CD4-positive, alpha-beta T cell treated with Interleukin-1 beta for 1 hour (primary cell): ENCODE data around the gene PTGER1.
A peak's percentile ranks its signal among the peaks of the same experiment; 100 is the strongest.

Experiments
- DNase-seq, 2 donors: peaks; one replicate each; pipeline ENCODE4 v3.0.0-alpha.2; 2020 to 2022

Gene PTGER1

DNA sequence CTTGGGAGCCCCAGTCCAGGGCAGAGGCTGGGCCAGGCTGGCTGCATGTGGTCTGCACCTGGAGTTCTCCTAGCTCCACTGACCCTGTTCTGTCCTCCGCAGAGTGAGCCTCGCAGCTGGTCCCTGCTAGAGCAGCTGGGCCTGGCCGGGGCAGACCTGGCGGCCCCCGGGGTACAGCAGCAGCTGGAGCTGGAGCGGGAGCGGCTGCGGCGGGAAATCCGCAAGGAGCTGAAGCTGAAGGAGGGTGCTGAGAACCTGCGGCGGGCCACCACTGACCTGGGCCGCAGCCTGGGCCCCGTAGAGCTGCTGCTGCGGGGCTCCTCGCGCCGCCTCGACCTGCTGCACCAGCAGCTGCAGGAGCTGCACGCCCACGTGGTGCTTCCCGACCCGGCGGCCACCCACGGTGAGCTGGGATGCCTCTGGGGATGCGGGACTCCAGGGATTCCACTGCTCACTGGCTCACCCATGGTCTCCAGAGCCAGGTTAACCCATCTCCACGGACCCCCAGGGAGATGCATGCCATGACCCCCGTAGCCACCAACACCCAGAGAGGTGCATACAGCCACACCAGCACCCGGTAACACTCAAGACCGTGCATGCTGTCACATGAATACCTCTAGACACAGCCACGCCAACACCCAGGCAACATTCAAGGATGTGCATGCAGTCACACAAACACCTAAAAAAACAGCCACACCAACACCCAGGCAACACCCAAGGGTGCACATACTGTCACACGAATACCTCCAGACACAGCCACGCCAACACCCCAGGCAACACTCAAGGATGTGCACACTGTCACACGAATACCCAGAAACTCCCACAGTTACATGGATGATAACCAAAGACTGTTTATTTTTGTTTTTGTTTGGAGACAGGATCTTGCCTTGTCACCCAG is 33.9 kb downstream of the PTGER1 start:
- no peak for DNase-seq

DNA sequence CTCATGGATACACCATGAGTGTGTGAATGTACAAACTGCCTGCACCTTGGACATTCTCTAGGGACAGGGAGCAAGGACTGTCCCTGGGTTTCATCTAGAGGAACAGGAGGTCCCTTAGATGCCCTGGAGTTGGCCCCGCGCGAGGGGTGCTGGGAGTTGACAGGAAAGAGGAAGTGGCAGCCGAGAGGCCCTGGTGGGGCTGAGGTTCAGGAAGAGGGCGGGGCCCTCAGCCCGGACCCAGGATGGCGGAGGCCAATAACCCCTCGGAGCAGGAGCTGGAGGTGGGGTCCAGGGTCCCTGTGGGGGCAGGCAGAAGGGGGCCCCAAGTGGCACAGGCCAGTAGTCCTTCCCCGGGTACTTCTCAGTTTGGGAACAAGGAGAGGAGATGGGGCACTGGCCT is 35.1 kb downstream of the PTGER1 start:
- DNase-seq = peak; percentile 76 to 81

- DNase-seq = no peak
Observed at GRCh38 chr19:14439014-14439413, 36.1 kb downstream of the PTGER1 start.

DNA sequence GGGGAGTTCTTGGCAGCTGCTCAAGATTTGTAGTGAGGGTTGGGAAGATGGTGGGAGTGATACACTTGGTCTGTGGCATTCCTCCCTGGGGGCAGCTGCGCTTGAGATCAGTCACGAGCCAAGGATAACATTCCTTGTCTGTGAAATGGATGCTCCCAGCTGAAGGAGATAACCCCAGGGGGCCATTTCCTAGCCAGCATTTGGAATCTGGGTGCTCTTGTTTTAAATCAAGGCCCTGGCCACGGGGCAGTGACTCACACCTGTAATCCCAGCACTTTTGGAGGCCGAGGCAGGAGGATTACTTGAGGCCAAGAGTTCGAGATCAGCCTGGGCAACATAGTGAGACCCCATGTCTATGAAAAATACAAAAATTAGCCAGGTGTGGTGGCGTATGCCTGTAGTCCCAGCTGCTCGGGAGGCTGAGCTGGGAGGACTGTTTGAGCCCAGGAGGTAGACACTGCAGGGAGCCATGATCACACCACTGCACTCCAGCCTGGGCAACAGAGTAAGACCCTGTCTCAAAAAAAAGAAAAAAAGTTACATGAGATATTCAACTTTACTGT is 37.5 kb downstream of the PTGER1 start:
- no peak for DNase-seq

- no peak for DNase-seq
Observed at GRCh38 chr19:14435320-14436050, 39.7 kb downstream of the PTGER1 start.

GRCh38 chr19:14434543-14435319 is 40.4 kb downstream of the PTGER1 start:
- DNase-seq = peak; percentile 43 to 74

DNA sequence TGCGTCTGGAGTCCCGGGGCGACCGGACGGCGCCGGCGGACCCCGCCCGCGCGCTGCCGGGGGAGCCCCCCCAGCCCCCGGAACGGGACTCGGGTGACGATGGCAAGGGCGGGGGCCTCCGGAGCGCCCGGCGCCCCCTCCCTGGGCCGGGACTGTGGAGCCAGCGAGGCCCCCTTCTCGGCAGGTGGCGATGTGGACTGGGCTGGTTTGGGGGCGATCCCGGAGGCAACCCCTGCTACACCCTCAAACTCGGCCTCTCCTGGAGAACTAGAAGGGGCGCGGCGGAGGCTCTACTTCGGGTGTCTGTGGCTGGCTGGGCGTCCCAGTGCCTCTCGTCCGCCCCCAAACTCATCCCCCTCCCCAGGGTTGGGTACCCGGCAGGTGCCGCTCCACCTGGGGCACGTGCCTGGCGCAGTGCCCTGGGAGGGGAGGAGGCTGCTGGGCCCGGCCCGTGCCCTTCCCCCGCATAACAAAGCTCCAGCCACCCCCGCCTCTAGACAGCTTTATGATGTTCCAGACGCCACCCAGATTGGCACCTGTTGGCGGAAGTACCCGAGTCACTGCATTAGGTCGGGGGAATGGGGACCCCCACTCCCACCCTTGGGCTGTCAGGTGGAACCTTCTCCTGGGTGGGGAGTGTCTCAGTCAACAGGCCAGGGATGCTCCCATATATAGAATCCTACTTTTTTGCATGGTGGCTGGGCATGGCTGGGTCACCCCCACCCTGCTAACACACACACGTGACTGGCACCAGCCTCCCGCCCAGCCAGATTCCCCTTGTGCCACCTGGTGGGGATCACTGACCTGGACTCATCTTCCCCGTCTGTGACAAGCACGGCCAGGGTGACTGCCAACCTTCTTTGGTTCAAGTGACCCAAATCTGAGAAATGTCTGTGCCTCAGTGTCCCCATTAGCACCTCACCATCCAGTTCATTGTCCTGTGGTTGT is 41.3 kb downstream of the PTGER1 start:
- peak; percentile 55 to 57 for DNase-seq

DNA sequence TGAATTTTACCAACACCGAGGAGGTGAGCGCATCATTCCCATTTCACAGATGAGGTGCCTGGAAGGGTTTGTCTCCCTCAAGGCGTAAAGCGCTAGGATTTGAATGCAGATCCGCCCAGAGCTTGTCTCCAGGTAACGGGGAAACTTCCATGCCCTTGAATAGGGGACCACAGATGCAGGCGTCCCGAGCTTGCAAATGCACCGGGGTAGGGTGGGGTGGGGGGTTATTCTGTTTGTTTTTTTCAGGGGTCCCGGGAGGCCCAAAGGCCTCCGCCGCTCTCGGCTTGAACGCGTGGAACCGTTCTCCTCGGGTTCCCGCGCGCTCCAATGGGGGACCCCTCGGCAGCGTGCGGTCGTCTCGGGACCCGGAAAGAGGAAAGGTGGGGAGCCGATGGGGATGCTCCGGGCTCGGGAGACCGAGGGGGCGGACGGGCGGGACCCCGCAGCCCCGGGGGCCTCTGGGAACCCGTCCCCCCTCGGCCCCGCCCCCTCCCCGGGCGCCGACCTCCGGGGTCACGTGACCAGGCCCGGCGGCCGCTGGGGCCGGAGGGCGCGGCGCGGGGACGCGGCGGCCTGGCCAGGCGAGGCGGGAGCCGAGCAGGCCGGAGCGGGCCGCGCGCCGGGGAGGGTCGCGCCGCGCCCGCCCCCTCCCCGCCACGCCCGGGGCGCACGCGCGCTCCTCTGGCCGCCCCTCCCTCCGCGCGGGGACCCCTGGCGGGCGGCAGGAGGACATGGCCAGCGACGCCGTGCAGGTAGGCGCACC is 42.2 kb downstream of the PTGER1 start, which contains the start of gene PKN1:
Gene PKN1 (plus strand): TSS at position 516 of the 763 bp plus-strand sequence. CDS start 216 bp downstream, at position 732.
- peak; percentile 50 to 52 for DNase-seq

DNA sequence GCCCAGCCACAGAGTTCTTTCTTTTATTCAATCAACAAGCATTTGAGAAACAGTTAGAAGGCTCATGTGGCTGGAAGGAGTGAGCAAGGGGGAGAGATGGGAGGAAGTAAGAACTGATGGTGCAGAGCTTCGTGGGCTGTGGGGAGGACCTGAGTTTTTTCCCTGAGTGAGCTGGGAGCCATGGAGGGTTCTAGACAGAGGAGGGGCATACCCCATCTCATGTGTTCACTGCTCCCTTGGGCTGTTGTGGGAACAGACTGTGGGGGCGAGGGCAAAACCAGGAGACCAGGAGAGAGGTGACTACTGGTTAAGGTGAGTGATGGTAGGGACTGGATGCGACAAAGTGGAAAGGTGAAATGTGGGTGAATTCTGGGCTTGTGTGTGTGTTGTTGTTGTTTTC is 44.4 kb downstream of the PTGER1 start:
- DNase-seq = no peak

DNA sequence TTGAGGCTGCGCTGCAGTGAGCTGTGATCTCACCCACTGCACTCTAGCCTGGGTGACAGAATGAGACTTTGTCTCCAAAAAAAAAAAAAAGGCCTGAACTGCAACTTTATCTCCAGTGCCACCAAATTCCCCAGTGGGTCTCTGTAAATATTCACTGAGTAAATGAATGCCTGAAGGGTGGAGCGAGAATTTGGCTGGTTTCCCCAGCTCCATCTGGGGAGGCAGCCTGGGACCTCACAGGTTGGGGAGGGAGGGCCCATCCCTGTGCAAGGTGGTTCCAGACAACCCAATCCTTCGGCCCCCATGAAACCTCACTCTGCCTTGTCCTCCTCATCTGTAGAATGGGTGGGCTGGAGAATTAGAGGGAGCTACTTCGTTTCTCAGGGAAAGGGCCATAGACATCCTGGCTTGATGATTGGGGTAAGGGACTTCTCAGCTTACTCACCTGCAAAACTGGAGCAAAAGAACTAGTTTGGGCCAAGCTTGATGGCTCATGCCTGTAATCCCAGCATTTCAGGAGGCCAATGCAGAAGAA is 46.2 kb downstream of the PTGER1 start:
- no peak for DNase-seq

DNA sequence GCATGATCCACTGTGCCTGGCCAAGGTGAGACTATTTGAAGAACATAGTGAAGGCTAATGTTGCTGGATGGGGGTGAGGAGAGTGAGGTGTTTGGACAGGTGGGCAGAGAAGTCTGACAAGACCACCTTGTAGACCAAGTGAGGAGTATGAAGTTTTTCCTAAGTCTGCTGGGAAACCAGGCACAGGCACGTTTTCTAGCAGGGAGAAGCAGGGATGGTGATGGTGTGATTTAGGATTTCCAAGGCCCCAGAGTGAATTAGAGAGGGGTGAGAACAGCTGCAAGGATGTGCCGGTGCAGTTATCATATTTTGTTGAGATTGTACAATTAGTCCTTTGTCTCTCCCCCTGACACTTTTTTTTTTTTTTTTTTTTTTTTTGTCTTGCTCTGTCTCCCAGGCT is 47.7 kb downstream of the PTGER1 start:
- DNase-seq = no peak

DNA sequence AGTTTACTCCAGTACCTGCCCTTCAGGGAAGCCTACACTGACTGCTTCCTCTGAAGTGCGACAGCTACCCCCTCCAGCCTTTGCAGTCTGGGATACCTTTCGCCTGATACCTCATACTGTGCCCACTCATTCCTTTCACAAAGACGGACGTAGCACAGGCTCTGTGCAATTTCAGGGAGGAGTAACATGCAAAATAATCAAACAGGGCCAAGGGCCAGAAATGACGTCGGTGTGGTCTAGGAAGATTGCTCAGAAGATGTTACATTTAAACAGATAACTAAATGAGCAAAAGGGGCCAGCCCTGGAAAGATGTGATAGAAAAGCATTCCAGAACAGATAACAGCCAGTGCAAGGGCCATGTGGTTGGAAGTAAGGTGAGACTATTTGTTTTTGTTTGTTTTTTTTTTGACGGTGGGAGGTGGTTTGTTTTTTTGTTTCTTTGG is 49.4 kb downstream of the PTGER1 start:
- DNase-seq = no peak
